Effector memory CD4-positive, alpha-beta T cell (primary cell): ENCODE data around the gene RFPL1.
"Not testable (repeated sequence)": the region's sequence is repeated elsewhere in the genome, so short reads cannot be mapped to it uniquely, and the experiment has no call there.

Experiments
- DNase-seq, 3 donors: peaks; one replicate each; pipeline ENCODE4 v3.0.0-alpha.2; 2020
- H3K27ac ChIP-seq: 2 replicates; pipeline ENCODE4 v1.7.0; 2013; ENCODE audit warnings: mild to moderate bottlenecking, low read length, moderate library complexity; ENCODE audit not compliant: insufficient read depth, poor library complexity, severe bottlenecking
- H3K27me3 ChIP-seq: replicated peaks from 2 replicates; pipeline ENCODE4 v1.7.0; 2013; ENCODE audit warnings: mild to moderate bottlenecking, low read length; ENCODE audit not compliant: insufficient read depth, control insufficient read depth, poor library complexity, severe bottlenecking
- H3K36me3 ChIP-seq: 2 replicates; pipeline ENCODE4 v1.7.0; 2013; ENCODE audit warnings: mild to moderate bottlenecking, low read length, moderate library complexity; ENCODE audit not compliant: control insufficient read depth, insufficient read depth
- H3K4me1 ChIP-seq: 2 replicates; pipeline ENCODE4 v1.7.0; 2013; ENCODE audit warnings: low read length, mild to moderate bottlenecking; ENCODE audit not compliant: control insufficient read depth, insufficient read depth, poor library complexity, severe bottlenecking
- H3K4me3 ChIP-seq: 2 replicates; pipeline ENCODE4 v1.7.0; 2013; ENCODE audit warnings: low read length, low read depth, mild to moderate bottlenecking; ENCODE audit not compliant: insufficient read depth, poor library complexity, severe bottlenecking
- H3K9me3 ChIP-seq: 2 replicates; pipeline ENCODE4 v1.7.0; 2013; ENCODE audit warnings: mild to moderate bottlenecking, low read length, moderate library complexity; ENCODE audit not compliant: control insufficient read depth

RFPL1 gene

GRCh38 chr22:29482253-29482652 is 43.9 kb downstream of the RFPL1 start:
- H3K36me3 ChIP-seq, result no peaks in the 10 kb centered on the region
- no peak overlapping the region for H3K27ac ChIP-seq
- peaks cover 4% of the 10 kb centered on the region for H3K4me1 ChIP-seq
- no peaks in the 10 kb centered on the region for H3K9me3 ChIP-seq
- DNase-seq, result no peak
- peaks cover 12% of the 10 kb centered on the region for H3K27me3 ChIP-seq
- H3K4me3 ChIP-seq, result no peak overlapping the region

DNA sequence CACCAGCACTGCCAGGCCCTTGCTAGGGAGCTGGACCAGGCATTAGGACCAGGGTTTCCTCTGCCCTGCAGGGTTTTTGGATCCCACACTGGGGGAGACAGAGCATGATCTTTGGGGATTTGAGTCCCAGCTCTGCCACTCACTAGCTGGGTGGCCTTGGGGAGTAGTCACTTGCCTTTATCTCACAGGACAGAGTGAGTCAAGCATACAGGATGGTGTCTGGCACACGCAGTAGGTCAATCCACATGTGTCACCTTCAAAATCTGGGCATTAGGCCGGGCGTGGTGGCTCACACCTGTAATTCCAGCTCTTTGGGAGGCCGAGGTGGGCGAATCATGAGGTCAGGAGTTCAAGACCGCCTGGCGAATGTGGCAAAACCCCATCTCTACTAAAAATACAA is 44.3 kb downstream of the RFPL1 start:
- Histone ChIP-seq H3K4me1 (peaks cover 4% of the 10 kb centered on the region), H3K27me3 (peaks cover 12% of the 10 kb centered on the region), H3K27ac (no peak overlapping the region)

GRCh38 chr22:29483254-29483653 is 44.9 kb downstream of the RFPL1 start:
- no peak for DNase-seq
- Histone ChIP-seq H3K27ac (no peak overlapping the region), H3K27me3 (peaks cover 12% of the 10 kb centered on the region), H3K4me3 (no peak overlapping the region), H3K9me3 (no peaks in the 10 kb centered on the region), H3K4me1 (peaks cover 4% of the 10 kb centered on the region), H3K36me3 (no peaks in the 10 kb centered on the region)

More for the DNA sequence above, 44.3 kb downstream of the RFPL1 start:
- no peaks in the 10 kb centered on the region for H3K36me3 ChIP-seq
- DNase-seq, result no peak
- no peak overlapping the region for H3K4me3 ChIP-seq
- H3K9me3 ChIP-seq, result no peaks in the 10 kb centered on the region

- no peaks in the 10 kb centered on the region for H3K36me3 ChIP-seq
- H3K4me3 ChIP-seq, result no peak overlapping the region
- DNase-seq, result no peak
Measured at GRCh38 chr22:29484642-29485041, 46.3 kb downstream of the RFPL1 start.

GRCh38 chr22:29485448-29485847 is 47.1 kb downstream of the RFPL1 start:
- DNase-seq, result no peak
- H3K4me1 ChIP-seq, result no peaks in the 10 kb centered on the region
- no peaks in the 10 kb centered on the region for H3K9me3 ChIP-seq
- peaks cover 4% of the 10 kb centered on the region for H3K27me3 ChIP-seq
- H3K27ac ChIP-seq, result no peak overlapping the region
- no peak overlapping the region for H3K4me3 ChIP-seq
- no peaks in the 10 kb centered on the region for H3K36me3 ChIP-seq

More at GRCh38 chr22:29484642-29485041, 46.3 kb downstream of the RFPL1 start:
- peaks cover 4% of the 10 kb centered on the region for H3K4me1 ChIP-seq
- H3K9me3 ChIP-seq, result no peaks in the 10 kb centered on the region
- no peak overlapping the region for H3K27ac ChIP-seq
- peaks cover 12% of the 10 kb centered on the region for H3K27me3 ChIP-seq

- DNase-seq, result no peak
- no peaks in the 10 kb centered on the region for H3K36me3 ChIP-seq
- no peak overlapping the region for H3K27ac ChIP-seq
Measured at GRCh38 chr22:29487426-29487986, 49.1 kb downstream of the RFPL1 start.

GRCh38 chr22:29489127-29489780 is 50.9 kb downstream of the RFPL1 start:
- not testable (repeated sequence) for DNase-seq, H3K4me3 ChIP-seq, H3K27ac ChIP-seq, H3K9me3 ChIP-seq, H3K4me1 ChIP-seq, H3K36me3 ChIP-seq, H3K27me3 ChIP-seq

More at GRCh38 chr22:29487426-29487986, 49.1 kb downstream of the RFPL1 start:
- Histone ChIP-seq H3K27me3 (peaks cover under 1% of the 10 kb centered on the region), H3K4me1 (no peaks in the 10 kb centered on the region), H3K4me3 (no peak overlapping the region), H3K9me3 (no peaks in the 10 kb centered on the region)

DNA sequence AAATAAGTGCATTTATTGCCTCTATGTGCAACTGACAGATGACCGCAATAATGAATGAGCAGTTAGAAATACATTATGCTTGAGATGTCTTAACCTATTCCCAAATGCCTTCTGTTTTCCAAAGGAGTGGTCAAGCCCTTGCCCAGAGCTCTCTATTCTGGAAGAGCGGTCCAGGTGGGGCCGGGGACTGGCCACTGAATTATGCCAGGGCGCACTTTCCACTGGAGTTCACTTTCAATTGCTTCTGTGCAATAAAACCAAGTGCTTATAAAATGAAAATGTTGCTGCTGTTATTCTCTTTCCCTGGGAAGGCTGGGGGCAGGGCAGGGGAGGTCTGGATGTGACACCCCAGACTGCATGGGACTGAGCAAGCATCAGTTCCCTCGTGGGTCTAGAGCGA is 52.6 kb downstream of the RFPL1 start:
- H3K36me3 ChIP-seq, result no peaks in the 10 kb centered on the region
- no peaks in the 10 kb centered on the region for H3K4me1 ChIP-seq
- H3K27me3 ChIP-seq, result no peaks in the 10 kb centered on the region
- DNase-seq, result no peak
- no peak overlapping the region for H3K4me3 ChIP-seq
- H3K27ac ChIP-seq, result no peak overlapping the region
- no peaks in the 10 kb centered on the region for H3K9me3 ChIP-seq
